ENCODE measurements around the gene KCNN3.

DNA sequence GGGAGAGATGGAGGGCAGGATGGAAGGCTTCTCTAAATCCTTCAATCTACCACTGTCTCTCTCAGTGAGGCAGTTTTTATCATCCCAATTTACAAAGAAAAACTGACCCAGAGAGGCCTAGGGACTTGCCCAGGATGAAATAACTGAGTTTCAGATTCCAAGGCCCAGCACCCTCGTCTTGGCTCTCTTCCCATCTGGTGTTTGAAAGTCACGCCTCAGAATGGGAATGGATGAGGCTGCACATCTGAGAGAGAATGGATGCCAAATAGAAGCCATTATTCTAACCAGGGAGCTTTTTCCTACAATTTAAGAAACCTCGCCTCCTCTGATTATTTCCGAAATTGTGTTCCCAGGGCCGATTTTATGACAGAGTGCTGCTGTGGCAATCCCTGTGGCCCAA is 10.6 kb upstream of the KCNN3 start:
- TF ChIP-seq, protein P1, sequence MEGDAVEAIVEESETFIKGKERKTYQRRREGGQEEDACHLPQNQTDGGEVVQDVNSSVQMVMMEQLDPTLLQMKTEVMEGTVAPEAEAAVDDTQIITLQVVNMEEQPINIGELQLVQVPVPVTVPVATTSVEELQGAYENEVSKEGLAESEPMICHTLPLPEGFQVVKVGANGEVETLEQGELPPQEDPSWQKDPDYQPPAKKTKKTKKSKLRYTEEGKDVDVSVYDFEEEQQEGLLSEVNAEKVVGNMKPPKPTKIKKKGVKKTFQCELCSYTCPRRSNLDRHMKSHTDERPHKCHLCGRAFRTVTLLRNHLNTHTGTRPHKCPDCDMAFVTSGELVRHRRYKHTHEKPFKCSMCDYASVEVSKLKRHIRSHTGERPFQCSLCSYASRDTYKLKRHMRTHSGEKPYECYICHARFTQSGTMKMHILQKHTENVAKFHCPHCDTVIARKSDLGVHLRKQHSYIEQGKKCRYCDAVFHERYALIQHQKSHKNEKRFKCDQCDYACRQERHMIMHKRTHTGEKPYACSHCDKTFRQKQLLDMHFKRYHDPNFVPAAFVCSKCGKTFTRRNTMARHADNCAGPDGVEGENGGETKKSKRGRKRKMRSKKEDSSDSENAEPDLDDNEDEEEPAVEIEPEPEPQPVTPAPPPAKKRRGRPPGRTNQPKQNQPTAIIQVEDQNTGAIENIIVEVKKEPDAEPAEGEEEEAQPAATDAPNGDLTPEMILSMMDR (IDR thresholded peaks at IDR 0.05): no peak
- TF ChIP-seq ZFX (IDR thresholded peaks at IDR 0.05; ENCODE audit: borderline replicate concordance): no peak
